ENCODE results near the gene ABHD8.

Gene ABHD8

GRCh38 chr19:17332677-17333581 lies 29.7 kb upstream of the ABHD8 start:
- DNase-seq: peak; percentile 69 to 74

- no peak for DNase-seq
These were observed 29.1 kb upstream of the ABHD8 start for GRCh38 chr19:17332360-17332676.

- DNase-seq: no peak
These were observed 27.9 kb upstream of the ABHD8 start for GRCh38 chr19:17331045-17331558.

- DNase-seq: no peak
These were observed 27.2 kb upstream of the ABHD8 start for GRCh38 chr19:17330262-17331044.

GRCh38 chr19:17329366-17330261 lies 26.4 kb upstream of the ABHD8 start:
- no peak for DNase-seq

GRCh38 chr19:17328517-17329365 lies 25.5 kb upstream of the ABHD8 start:
- DNase-seq: peak in 1 of 2 experiments; percentile 50

GRCh38 chr19:17327654-17328516 lies 24.7 kb upstream of the ABHD8 start:
- DNase-seq: peak; percentile 73 to 75

GRCh38 chr19:17327068-17327653 lies 23.9 kb upstream of the ABHD8 start:
- DNase-seq: no peak

GRCh38 chr19:17326595-17326966 lies 23.4 kb upstream of the ABHD8 start:
- no peak for DNase-seq

GRCh38 chr19:17325881-17326594 lies 22.8 kb upstream of the ABHD8 start:
- no peak for DNase-seq

- no peak for DNase-seq
These were observed 21.9 kb upstream of the ABHD8 start for GRCh38 chr19:17325133-17325532.

- no peak for DNase-seq
These were observed 21.3 kb upstream of the ABHD8 start for GRCh38 chr19:17324357-17325114.

GRCh38 chr19:17323964-17324332 lies 20.7 kb upstream of the ABHD8 start:
- peak in 1 of 2 experiments; percentile 39 for DNase-seq

GRCh38 chr19:17323300-17323963 lies 20.2 kb upstream of the ABHD8 start:
- no peak for DNase-seq

GRCh38 chr19:17322854-17323253 lies 19.6 kb upstream of the ABHD8 start:
- DNase-seq: no peak

- DNase-seq: no peak
These were observed 18.6 kb upstream of the ABHD8 start for GRCh38 chr19:17321655-17322489.

- DNase-seq: no peak
These were observed 17.2 kb upstream of the ABHD8 start for GRCh38 chr19:17320435-17320834.
